PFSK-1 (cell line): ENCODE data around the gene STARD3. TPM values are rescaled to one million over a fixed set of nuclear protein-coding genes. Genes with fewer than 3 reads are reported as not detected.

Experiments used
- FOXP2 ChIP-seq: optimal IDR thresholded peaks from 2 replicates; pipeline ENCODE3; 2011; ENCODE audit warnings: borderline replicate concordance, control low read depth, inconsistent platforms; ENCODE audit not compliant: insufficient read depth; ENCODE audit errors: extremely low read length, extremely low read depth
- POLR2AphosphoS5 ChIP-seq: IDR thresholded peaks from 2 replicates; pipeline ENCODE4 v1.6.1; 2012; ENCODE audit warnings: low read depth, mild to moderate bottlenecking, control low read depth, low read length, moderate library complexity
- SIN3A ChIP-seq: IDR thresholded peaks from 2 replicates; pipeline ENCODE4 v1.6.1; 2012; ENCODE audit warnings: mild to moderate bottlenecking, low read length, moderate library complexity, borderline replicate concordance; ENCODE audit not compliant: insufficient read depth
- TAF1 ChIP-seq: IDR thresholded peaks from 2 replicates; pipeline ENCODE4 v1.6.1; 2012; ENCODE audit warnings: low read length, control low read depth, borderline replicate concordance; ENCODE audit not compliant: insufficient read depth
- polyA plus RNA-seq: library from polyadenylated mRNA; unstranded; fragments of >200 nt; gene quantifications from one replicate; pipeline ENCODE4 v1.2.1, GENCODE V29; 2012; ENCODE audit warnings: low read depth, missing spikeins; ENCODE audit not compliant: insufficient read length
- TF ChIP-seq, protein P1 (sequence below), 2 experiments: IDR thresholded peaks; 2 replicates each; pipeline versions ENCODE4 v1.6.1 to v1.8.0; 2011 to 2012; ENCODE audit warnings: low read depth in 2 of 2, low read length in 2 of 2, control low read depth in 1 of 2, inconsistent platforms in 1 of 2, mild to moderate bottlenecking in 1 of 2, moderate library complexity in 1 of 2; ENCODE audit not compliant: insufficient read depth in 1 of 2

STARD3 gene
- 82.2 TPM for polyA plus RNA-seq

DNA sequence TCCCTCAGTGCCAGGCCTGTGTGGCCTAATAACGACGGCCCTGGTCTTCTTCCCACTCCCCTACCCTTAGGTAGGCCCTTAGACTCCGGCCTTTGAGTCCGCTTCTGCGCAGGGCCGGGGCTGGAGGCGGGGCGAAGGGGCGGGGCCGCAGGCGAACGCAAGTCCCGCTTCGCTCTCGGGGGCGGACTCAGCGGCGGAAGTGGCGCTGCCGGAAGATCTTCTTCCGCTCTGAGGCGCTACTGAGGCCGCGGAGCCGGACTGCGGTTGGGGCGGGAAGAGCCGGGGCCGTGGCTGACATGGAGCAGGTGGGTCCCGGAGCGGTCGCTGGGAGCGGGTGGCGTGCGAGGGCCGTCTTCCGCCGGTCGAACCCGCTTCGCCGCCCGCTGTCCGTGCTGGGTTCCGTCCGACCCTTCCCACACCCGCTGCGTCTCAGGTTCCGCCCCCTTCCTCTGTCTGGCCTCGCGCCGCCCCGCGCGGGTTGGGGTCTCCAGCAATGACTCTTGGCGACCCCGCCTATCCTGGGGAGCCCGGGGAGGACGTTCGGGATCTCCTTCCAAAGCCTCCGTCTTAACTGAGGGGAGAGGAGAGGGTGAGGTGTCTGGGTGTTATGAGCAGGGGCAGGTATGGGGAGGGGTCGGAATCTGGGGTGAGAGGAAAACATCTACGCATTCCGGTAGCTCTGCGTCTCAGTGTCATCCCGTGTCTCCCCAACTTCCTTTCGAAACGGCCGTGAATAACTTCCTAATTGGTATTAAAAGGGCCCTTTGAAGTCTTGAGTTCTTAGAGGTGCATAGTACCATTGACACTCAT lies at the start of gene STARD3:
STARD3 (plus strand) TSS at position 218 of the 810 bp plus-strand sequence. CDS start 16,388 bp downstream, outside the sequence.
- TF ChIP-seq SIN3A, result peak; percentile 61; the same call in 1 of the 2 replicates
- peak; percentile 84 for TF ChIP-seq TAF1
- no peak for TF ChIP-seq FOXP2
- peak; percentile 89 for TF ChIP-seq POLR2AphosphoS5
- TF ChIP-seq, protein P1, sequence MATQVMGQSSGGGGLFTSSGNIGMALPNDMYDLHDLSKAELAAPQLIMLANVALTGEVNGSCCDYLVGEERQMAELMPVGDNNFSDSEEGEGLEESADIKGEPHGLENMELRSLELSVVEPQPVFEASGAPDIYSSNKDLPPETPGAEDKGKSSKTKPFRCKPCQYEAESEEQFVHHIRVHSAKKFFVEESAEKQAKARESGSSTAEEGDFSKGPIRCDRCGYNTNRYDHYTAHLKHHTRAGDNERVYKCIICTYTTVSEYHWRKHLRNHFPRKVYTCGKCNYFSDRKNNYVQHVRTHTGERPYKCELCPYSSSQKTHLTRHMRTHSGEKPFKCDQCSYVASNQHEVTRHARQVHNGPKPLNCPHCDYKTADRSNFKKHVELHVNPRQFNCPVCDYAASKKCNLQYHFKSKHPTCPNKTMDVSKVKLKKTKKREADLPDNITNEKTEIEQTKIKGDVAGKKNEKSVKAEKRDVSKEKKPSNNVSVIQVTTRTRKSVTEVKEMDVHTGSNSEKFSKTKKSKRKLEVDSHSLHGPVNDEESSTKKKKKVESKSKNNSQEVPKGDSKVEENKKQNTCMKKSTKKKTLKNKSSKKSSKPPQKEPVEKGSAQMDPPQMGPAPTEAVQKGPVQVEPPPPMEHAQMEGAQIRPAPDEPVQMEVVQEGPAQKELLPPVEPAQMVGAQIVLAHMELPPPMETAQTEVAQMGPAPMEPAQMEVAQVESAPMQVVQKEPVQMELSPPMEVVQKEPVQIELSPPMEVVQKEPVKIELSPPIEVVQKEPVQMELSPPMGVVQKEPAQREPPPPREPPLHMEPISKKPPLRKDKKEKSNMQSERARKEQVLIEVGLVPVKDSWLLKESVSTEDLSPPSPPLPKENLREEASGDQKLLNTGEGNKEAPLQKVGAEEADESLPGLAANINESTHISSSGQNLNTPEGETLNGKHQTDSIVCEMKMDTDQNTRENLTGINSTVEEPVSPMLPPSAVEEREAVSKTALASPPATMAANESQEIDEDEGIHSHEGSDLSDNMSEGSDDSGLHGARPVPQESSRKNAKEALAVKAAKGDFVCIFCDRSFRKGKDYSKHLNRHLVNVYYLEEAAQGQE (IDR thresholded peaks at IDR 0.05; ENCODE audit: insufficient read depth in 1 of 2, low read depth in 2 of 2, low read length in 2 of 2), result no peak; a peak in 1 of 4 replicates

GRCh38 chr17:39591958-39592954 lies 44.7 kb upstream of the STARD3 start:
- TF ChIP-seq POLR2AphosphoS5 (no peak), SIN3A (no peak), TAF1 (no peak), FOXP2 (no peak)
- TF ChIP-seq, protein P1 (IDR thresholded peaks at IDR 0.05; ENCODE audit: insufficient read depth in 1 of 2, low read depth in 2 of 2, low read length in 2 of 2), result peak; percentile 92 to 94

DNA sequence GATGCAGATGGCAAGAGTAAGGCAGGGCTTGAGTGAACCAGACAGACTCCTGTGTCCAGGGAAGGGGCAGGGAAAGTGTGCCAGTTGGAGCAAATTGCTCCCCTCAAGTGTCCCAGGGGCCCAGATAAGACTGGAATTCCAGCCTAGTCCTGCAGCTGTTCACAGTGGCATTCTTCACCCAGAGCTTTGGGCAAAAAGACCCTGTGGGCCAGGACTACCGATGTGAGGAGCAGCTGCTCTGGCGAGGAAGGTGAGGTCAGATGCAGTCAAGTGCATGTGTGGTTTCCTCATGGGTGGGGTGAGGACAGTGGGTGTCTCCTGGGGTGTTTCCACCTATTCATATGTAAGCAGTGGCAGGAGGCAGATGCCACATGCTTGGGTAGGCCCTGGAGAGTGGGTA lies 43.6 kb upstream of the STARD3 start:
- TF ChIP-seq, protein P1 (IDR thresholded peaks at IDR 0.05; ENCODE audit: insufficient read depth in 1 of 2, low read depth in 2 of 2, low read length in 2 of 2), result peak in 1 of 2 experiments; percentile 35; a peak in 1 of 4 replicates
- no peak for TF ChIP-seq SIN3A
- TF ChIP-seq FOXP2, result no peak
- no peak for TF ChIP-seq TAF1
- TF ChIP-seq POLR2AphosphoS5, result no peak

DNA sequence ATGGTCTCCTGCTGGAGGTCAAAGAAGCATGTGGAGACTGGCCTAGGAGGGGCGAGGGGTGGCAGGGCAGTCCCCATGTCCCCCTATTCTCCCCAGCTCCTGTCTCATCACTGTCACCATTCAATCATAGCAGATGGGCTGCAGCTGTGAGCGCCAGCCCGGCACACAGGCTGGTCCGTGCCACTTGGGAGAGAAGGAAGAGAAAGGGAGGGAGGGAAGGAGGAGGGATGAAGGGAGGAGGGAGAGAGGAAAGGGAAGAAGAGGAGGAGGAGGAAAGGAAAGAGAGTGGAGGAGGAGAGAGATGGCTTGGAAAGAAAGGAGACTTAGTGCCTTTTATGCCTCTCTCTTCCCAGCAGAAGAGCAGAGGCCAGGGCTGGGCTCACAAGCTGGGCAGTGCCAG lies 41.6 kb upstream of the STARD3 start:
- TF ChIP-seq SIN3A (no peak), POLR2AphosphoS5 (no peak), TAF1 (no peak), FOXP2 (no peak)
- TF ChIP-seq, protein P1 (IDR thresholded peaks at IDR 0.05; ENCODE audit: insufficient read depth in 1 of 2, low read depth in 2 of 2, low read length in 2 of 2), result no peak
